Measurements from ENCODE around the gene OR2S2. TPM values are rescaled to one million over a fixed set of nuclear protein-coding genes. Genes with fewer than 3 reads are reported as not detected.
"Not testable (repeated sequence)": the region's sequence is repeated elsewhere in the genome, so short reads cannot be mapped to it uniquely, and the experiment has no call there.

Gene OR2S2
- total and polyA plus RNA-seq, 12 donors, result not detected

GRCh38 chr9:35993976-35994720, 36.2 kb upstream of the OR2S2 start:
- H3K9me3 ChIP-seq, result peaks cover 0 to 15% (median 6%) of the 10 kb centered on the region in 11 donors
- intact Hi-C loops (cut with DNase I), result no loop called here
- ATAC-seq (no peak), DNase-seq (no peak)
- TF ChIP-seq CTCF (IDR thresholded peaks at IDR 0.05), result no peak
- no peaks in the 10 kb centered on the region for H3K36me3 ChIP-seq
- no peak overlapping the region for H3K4me3 ChIP-seq
- H3K27ac ChIP-seq, result no peak overlapping the region
- peaks cover 0 to 3% (median 0%) of the 10 kb centered on the region in 7 donors for H3K27me3 ChIP-seq
- peaks cover 0 to 9% (median 0%) of the 10 kb centered on the region in 9 donors for H3K4me1 ChIP-seq
- 55 to 74% methylated on average over 5 of the region's 5 CpGs for WGBS, 2 donors

- 85 to 91% methylated on average over 3 of the region's 3 CpGs for WGBS, 2 donors
- DNase-seq; H3K27me3 ChIP-seq; intact Hi-C loops (cut with DNase I); H3K4me1 ChIP-seq; H3K9me3 ChIP-seq; ATAC-seq; H3K27ac ChIP-seq; H3K36me3 ChIP-seq; H3K4me3 ChIP-seq: not testable (repeated sequence)
Measured at GRCh38 chr9:35993136-35993535, 35.2 kb upstream of the OR2S2 start.

GRCh38 chr9:35990155-35990554, 32.2 kb upstream of the OR2S2 start:
- H3K4me3 ChIP-seq, result no peak overlapping the region
- H3K4me1 ChIP-seq, result no peaks in the 10 kb centered on the region
- H3K36me3 ChIP-seq, result no peaks in the 10 kb centered on the region
- WGBS, 2 donors, result 68 to 79% methylated on average over 3 of the region's 3 CpGs
- H3K27ac ChIP-seq, result no peak overlapping the region
- peaks cover 0 to 2% (median 0%) of the 10 kb centered on the region in 7 donors for H3K27me3 ChIP-seq
- H3K9me3 ChIP-seq, result no peaks in the 10 kb centered on the region
- TF ChIP-seq CTCF (IDR thresholded peaks at IDR 0.05), result no peak
- no peak for DNase-seq
- intact Hi-C loops (cut with DNase I), result no loop called here
- no peak for ATAC-seq

GRCh38 chr9:35984021-35984420, 26.1 kb upstream of the OR2S2 start:
- ATAC-seq (no peak), DNase-seq (no peak)
- intact Hi-C loops (cut with DNase I), result loop anchor here in 1 of 10 donors (10.0 kb wide), 1 partner anchor 61 kb away; no protein-coding TSS in a partner anchor
- TF ChIP-seq CTCF (IDR thresholded peaks at IDR 0.05), result no peak
- Histone ChIP-seq H3K4me1 (no peaks in the 10 kb centered on the region), H3K4me3 (no peak overlapping the region), H3K27me3 (peaks cover 0 to 22% (median 0%) of the 10 kb centered on the region in 7 donors), H3K36me3 (no peaks in the 10 kb centered on the region), H3K9me3 (no peaks in the 10 kb centered on the region), H3K27ac (no peak overlapping the region)
- 59 to 60% methylated on average over 1 of the region's 1 CpG for WGBS, 2 donors

- no peak for TF ChIP-seq CTCF (IDR thresholded peaks at IDR 0.05)
- Histone ChIP-seq H3K4me1 (no peaks in the 10 kb centered on the region), H3K27me3 (peaks cover 0 to 31% (median 0%) of the 10 kb centered on the region in 7 donors), H3K36me3 (no peaks in the 10 kb centered on the region), H3K27ac (no peak overlapping the region), H3K9me3 (no peaks in the 10 kb centered on the region), H3K4me3 (no peak overlapping the region)
- intact Hi-C loops (cut with DNase I), result loop anchor here in 1 of 10 donors (10.0 kb wide), 1 partner anchor 63 kb away; no protein-coding TSS in a partner anchor
- DNase-seq (no peak), ATAC-seq (no peak)
- WGBS, 2 donors, result 0 to 13% methylated on average over 2 of the region's 2 CpGs
Measured at GRCh38 chr9:35981699-35982098, 23.7 kb upstream of the OR2S2 start.

Data from heart right ventricle (tissue), 16 donors.